MCF 10A (cell line): ENCODE results near the gene SLC22A5. TPM values are rescaled to one million over a fixed set of nuclear protein-coding genes. Genes with fewer than 3 reads are reported as not detected.

ENCODE experiments used
- BruUV-seq: library from RNA; stranded (reverse); fragments of 400-500 nt; replicated peaks from 2 replicates; lab custom pipeline; 2021; lab: Mats Ljungman, UMichigan
- CTCF ChIA-PET: fragments of 300-600 bp; sonication (Branson Sonifier 250); formaldehyde crosslinking; extraction: SDS; loops from one replicate; lab custom pipeline; 2021; ENCODE audit warnings: antibody characterized with exemption, inconsistent platforms; lab: Yijun Ruan, JAX
- POLR2A ChIA-PET: fragments of 300-600, 350-650 bp; sonication (Branson Sonifier 250); formaldehyde crosslinking; extraction: SDS; loops from one replicate; lab custom pipeline; 2020; ENCODE audit warnings: antibody characterized with exemption, inconsistent platforms; lab: Yijun Ruan, JAX
- DNase-seq: peaks from one replicate; pipeline ENCODE4 v3.0.0-alpha.2; 2018; ENCODE audit not compliant: unreplicated experiment
- H3K27ac Mint-ChIP-seq: one replicate; pipeline ENCODE4 v1.8.0; 2022; ENCODE audit warnings: mild to moderate bottlenecking, low read depth, mixed read lengths; ENCODE audit not compliant: unreplicated experiment
- H3K27me3 Mint-ChIP-seq: one replicate; pipeline ENCODE4 v1.8.0; 2022; ENCODE audit warnings: mixed read lengths; ENCODE audit not compliant: insufficient read depth, unreplicated experiment
- H3K36me3 Mint-ChIP-seq: one replicate; pipeline ENCODE4 v1.8.0; 2022; ENCODE audit warnings: mild to moderate bottlenecking, moderate library complexity, mixed read lengths; ENCODE audit not compliant: insufficient read depth, unreplicated experiment
- H3K4me1 Mint-ChIP-seq: one replicate; pipeline ENCODE4 v1.8.0; 2022; ENCODE audit warnings: mixed read lengths; ENCODE audit not compliant: insufficient read depth, unreplicated experiment
- H3K4me3 Mint-ChIP-seq: one replicate; pipeline ENCODE4 v1.8.0; 2022; ENCODE audit warnings: mild to moderate bottlenecking, moderate library complexity, mixed read lengths; ENCODE audit not compliant: unreplicated experiment
- H3K9me3 Mint-ChIP-seq: one replicate; pipeline ENCODE4 v1.8.0; 2022; ENCODE audit warnings: mixed read lengths; ENCODE audit not compliant: unreplicated experiment
- CTCF ChIP-seq: fragments of 200-600 bp; IDR thresholded peaks from one replicate; pipeline ENCODE4 v1.8.0; 2022; ENCODE audit warnings: antibody characterized with exemption, mild to moderate bottlenecking; ENCODE audit not compliant: unreplicated experiment
- intact Hi-C: fragments of 100-400 bp; cut with micrococcal nuclease; formaldehyde crosslinking; loops from 2 replicates; pipeline ENCODE4 v1.14.1; 2022
- total RNA-seq: library from RNA; stranded (reverse); gene quantifications from 2 replicates; pipeline ENCODE4 v1.2.3, GENCODE V29; 2022

SLC22A5 gene
- total RNA-seq, 1 experiment from 2014 or later = 167 TPM

DNA sequence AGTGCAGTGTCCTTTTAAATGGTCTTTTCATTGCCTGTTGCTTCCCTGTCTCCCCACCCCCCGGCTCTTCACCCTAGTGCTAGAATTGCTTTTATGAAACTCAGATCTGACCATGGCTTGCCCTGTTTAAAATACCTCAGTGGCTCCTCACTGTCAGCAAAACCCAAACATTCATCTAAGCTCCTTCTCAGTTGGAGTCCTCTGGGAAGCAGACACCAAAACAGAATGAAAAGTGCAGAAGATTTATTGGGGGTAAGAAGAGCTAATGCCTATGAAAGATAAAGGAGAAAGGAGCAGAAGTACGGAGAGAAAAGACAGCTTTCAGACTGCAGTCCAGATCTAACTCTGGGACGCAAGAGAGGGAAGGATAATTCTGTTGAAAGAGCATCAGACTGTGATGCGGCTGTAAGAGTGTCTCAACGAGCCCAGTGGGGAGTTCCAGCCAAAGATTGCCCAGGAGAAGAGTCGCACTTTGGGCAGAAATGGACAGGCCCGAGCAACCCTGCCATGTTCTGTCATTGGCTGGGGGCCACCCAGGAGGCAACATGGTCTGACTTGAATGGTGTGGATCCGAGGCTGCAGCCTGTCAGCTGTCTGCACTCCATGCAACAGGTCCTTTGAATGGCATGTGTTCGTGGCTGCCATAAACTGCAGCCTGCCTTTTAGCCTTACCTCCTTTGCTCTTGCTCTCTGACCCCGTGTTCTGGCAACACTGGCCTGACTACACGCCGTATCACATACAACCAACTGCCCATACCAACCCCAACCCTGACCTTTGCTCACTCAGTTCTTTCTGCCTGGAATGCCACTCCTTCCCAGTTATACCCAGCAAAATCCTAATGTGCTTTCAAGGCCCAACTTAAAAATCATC is 65.1 kb downstream of the SLC22A5 start:
- Mint-ChIP-seq H3K27me3 (no peaks in the 10 kb centered on the region), H3K27ac (no peak overlapping the region), H3K4me1 (peaks cover 24% of the 10 kb centered on the region), H3K36me3 (peaks cover 7% of the 10 kb centered on the region), H3K4me3 (no peak overlapping the region), H3K9me3 (no peaks in the 10 kb centered on the region)
- BruUV-seq = no TSS peak
- TF ChIP-seq CTCF = no peak
- no peak for DNase-seq
- POLR2A ChIA-PET = interaction anchor here (1.2 kb wide), 1 partner anchor 62 kb away, joined by 5 read pairs; no protein-coding TSS in a partner anchor
- intact Hi-C loops = no loop called here
- CTCF ChIA-PET = interaction anchor here (0.6 to 1.0 kb wide), 2 partner anchors 66 to 193 kb away, joined by 3 to 4 read pairs; no protein-coding TSS in a partner anchor

DNA sequence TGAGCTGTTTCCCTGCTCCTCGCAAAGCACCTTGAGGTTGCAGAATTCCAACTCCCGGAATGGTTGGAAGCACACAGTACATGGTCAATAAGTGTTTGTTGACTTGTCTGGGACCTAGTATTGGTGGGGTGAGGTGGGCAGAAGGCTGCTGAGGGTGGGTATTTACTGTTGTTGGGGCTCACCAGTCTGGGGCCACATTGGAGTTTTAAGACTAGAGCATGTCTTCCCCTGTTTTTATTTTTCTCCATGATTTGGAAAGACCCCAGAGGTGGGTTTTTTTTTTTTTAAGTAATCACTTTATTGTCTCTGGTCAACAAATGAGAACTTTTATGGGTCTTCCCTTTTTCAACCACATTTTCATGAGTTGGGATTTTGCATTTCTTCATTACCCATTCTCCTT is 65.9 kb downstream of the SLC22A5 start:
- no peak for DNase-seq
- H3K36me3 Mint-ChIP-seq = peaks cover 7% of the 10 kb centered on the region
- no peak for TF ChIP-seq CTCF
- no peak overlapping the region for H3K4me3 Mint-ChIP-seq
- CTCF ChIA-PET = interaction anchor here (0.6 kb wide), 1 partner anchor 194 kb away, joined by 3 read pairs; no protein-coding TSS in a partner anchor
- no peak overlapping the region for H3K27ac Mint-ChIP-seq
- H3K9me3 Mint-ChIP-seq = no peaks in the 10 kb centered on the region
- no TSS peak for BruUV-seq
- H3K27me3 Mint-ChIP-seq = no peaks in the 10 kb centered on the region
- POLR2A ChIA-PET = interaction anchor here (1.2 kb wide), 1 partner anchor 61 kb away, joined by 5 read pairs; no protein-coding TSS in a partner anchor
- intact Hi-C loops = no loop called here
- peaks cover 25% of the 10 kb centered on the region for H3K4me1 Mint-ChIP-seq

- TF ChIP-seq CTCF = no peak
- Mint-ChIP-seq H3K4me3 (no peak overlapping the region), H3K27me3 (no peaks in the 10 kb centered on the region), H3K27ac (no peak overlapping the region), H3K4me1 (peaks cover 25% of the 10 kb centered on the region), H3K9me3 (no peaks in the 10 kb centered on the region), H3K36me3 (peaks cover 7% of the 10 kb centered on the region)
- intact Hi-C loops = no loop called here
- DNase-seq = no peak
- POLR2A ChIA-PET = interaction anchor here (1.1 to 2.5 kb wide), 4 partner anchors 8 to 60 kb away, joined by 4 to 11 read pairs (median 5); no protein-coding TSS in a partner anchor
- CTCF ChIA-PET = interaction anchor here (0.9 to 1.4 kb wide), 2 partner anchors 8 to 15 kb away, joined by 3 to 4 read pairs; no protein-coding TSS in a partner anchor
- no TSS peak for BruUV-seq
Measured at GRCh38 chr5:132435886-132436285, 66.4 kb downstream of the SLC22A5 start.

DNA sequence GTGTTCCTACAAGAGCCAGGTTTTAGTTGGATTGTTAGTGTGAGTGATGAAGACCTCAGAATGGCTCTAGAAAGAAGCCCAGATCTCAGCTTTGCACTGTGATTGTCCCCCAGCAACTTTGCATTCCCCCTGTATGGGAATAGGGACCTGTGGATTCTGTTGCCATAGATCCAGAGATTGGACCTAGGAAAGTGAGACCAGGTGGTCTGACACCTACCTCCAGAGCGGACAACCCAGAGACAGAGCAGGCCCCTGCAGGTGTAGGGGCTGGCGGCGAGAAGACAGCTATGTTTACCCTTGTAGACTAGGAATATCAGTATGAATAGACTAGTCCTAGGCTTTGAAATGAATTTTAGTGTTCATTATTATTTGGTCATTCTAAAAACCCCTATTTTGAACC is 67.4 kb downstream of the SLC22A5 start:
- CTCF ChIA-PET = interaction anchor here (0.5 to 1.4 kb wide), 4 partner anchors 9 to 29 kb away, joined by 3 to 4 read pairs (median 4); no protein-coding TSS in a partner anchor
- DNase-seq = no peak
- Mint-ChIP-seq H3K27me3 (no peaks in the 10 kb centered on the region), H3K4me3 (no peak overlapping the region), H3K36me3 (peaks cover 7% of the 10 kb centered on the region), H3K4me1 (peaks cover 25% of the 10 kb centered on the region), H3K27ac (no peak overlapping the region), H3K9me3 (no peaks in the 10 kb centered on the region)
- TF ChIP-seq CTCF = no peak
- BruUV-seq = no TSS peak
- intact Hi-C loops = no loop called here
- POLR2A ChIA-PET = interaction anchor here (1.1 to 2.5 kb wide), 4 partner anchors 9 to 54 kb away, joined by 4 to 11 read pairs (median 5); partner anchors contain the start of gene IRF1
